Neural cell (in vitro differentiated cells): Measurements from ENCODE around the gene CPNE5. TPM values are rescaled to one million over a fixed set of nuclear protein-coding genes. Genes with fewer than 3 reads are reported as not detected.

Experiments
- H2AFZ ChIP-seq: fragments of 200-600, 300-800 bp; sonication (generic), shearing (Covaris generic); 2 replicates; pipeline ENCODE4 v1.6.0; 2014; ENCODE audit warnings: low read depth, mild to moderate bottlenecking, antibody characterized with exemption, low read length, moderate library complexity
- H3F3A ChIP-seq: fragments of 200-600 bp; shearing (Covaris generic); 2 replicates; pipeline ENCODE4 v1.6.1; 2016; ENCODE audit warnings: mild to moderate bottlenecking, moderate library complexity, mixed read lengths, antibody characterized with exemption, low read length; ENCODE audit not compliant: insufficient read depth, poor library complexity, severe bottlenecking
- H3K27ac ChIP-seq: fragments of 200-600, 300-800 bp; sonication (generic), shearing (Covaris generic); 2 replicates; pipeline ENCODE4 v1.5.1; 2014; ENCODE audit warnings: mild to moderate bottlenecking, low read length, moderate library complexity
- H3K27me3 ChIP-seq: fragments of 300-800, 200-600 bp; sonication (generic), shearing (Covaris generic); 2 replicates; pipeline ENCODE4 v1.6.0; 2014; ENCODE audit warnings: mild to moderate bottlenecking, low read depth, low read length, moderate library complexity; ENCODE audit not compliant: insufficient read depth
- H3K36me3 ChIP-seq: fragments of 300-800, 200-600 bp; sonication (generic), shearing (Covaris generic); 2 replicates; pipeline ENCODE4 v1.5.1; 2014; ENCODE audit warnings: mild to moderate bottlenecking, antibody characterized with exemption, low read length, moderate library complexity; ENCODE audit not compliant: insufficient read depth
- H3K4me2 ChIP-seq: fragments of 300-800, 200-600 bp; sonication (generic), shearing (Covaris generic); 2 replicates; pipeline ENCODE4 v1.6.0; 2014; ENCODE audit warnings: mild to moderate bottlenecking, low read length
- H3K4me3 ChIP-seq: fragments of 300-800, 200-600 bp; sonication (generic), shearing (Covaris generic); 2 replicates; pipeline ENCODE4 v1.5.1; 2014; ENCODE audit warnings: mild to moderate bottlenecking, low read length, moderate library complexity
- H3K79me2 ChIP-seq: fragments of 200-600 bp; shearing (Covaris generic); replicated peaks from 2 replicates; pipeline ENCODE4 v1.6.0; 2014; ENCODE audit warnings: mild to moderate bottlenecking, low read length, moderate library complexity; ENCODE audit not compliant: insufficient read depth
- H3K9ac ChIP-seq: fragments of 300-800, 200-600 bp; sonication (generic), shearing (Covaris generic); 2 replicates; pipeline ENCODE4 v1.6.1; 2016; ENCODE audit warnings: mild to moderate bottlenecking, low read length, mixed read lengths
- H3K9me2 ChIP-seq: fragments of 200-600 bp; shearing (Covaris generic); 2 replicates; pipeline ENCODE4 v1.6.1; 2016; ENCODE audit warnings: mild to moderate bottlenecking, low read length, mixed read lengths; ENCODE audit not compliant: insufficient read depth
- H3K9me3 ChIP-seq: fragments of 200-600, 300-800 bp; sonication (generic), shearing (Covaris generic); 2 replicates; pipeline ENCODE4 v1.6.1; 2016; ENCODE audit warnings: mild to moderate bottlenecking, mixed run types, low read length, moderate library complexity, mixed read lengths
- H4K20me1 ChIP-seq: fragments of 200-600 bp; shearing (Covaris generic); 2 replicates; pipeline ENCODE4 v1.6.1; 2016; ENCODE audit warnings: mild to moderate bottlenecking, mixed run types; ENCODE audit not compliant: insufficient read depth
- CTCF ChIP-seq: fragments of 450-650 bp; IDR thresholded peaks from 2 replicates; pipeline ENCODE4 v1.5.1; 2014; ENCODE audit warnings: antibody characterized with exemption, mild to moderate bottlenecking, moderate library complexity; ENCODE audit not compliant: poor library complexity, severe bottlenecking
- EP300 ChIP-seq: fragments of 450-650 bp; conservative IDR thresholded peaks from 2 replicates; pipeline ENCODE4 v1.6.1; 2014; ENCODE audit warnings: antibody characterized with exemption, mild to moderate bottlenecking, moderate library complexity; ENCODE audit not compliant: poor library complexity, severe bottlenecking
- EZH2 ChIP-seq: fragments of 200-600, 300-800 bp; shearing (Covaris generic), sonication (generic); IDR thresholded peaks from 2 replicates; pipeline ENCODE4 v1.6.1; 2014; ENCODE audit warnings: antibody characterized with exemption, low read length, borderline replicate concordance, mild to moderate bottlenecking; ENCODE audit not compliant: insufficient read depth, poor library complexity, severe bottlenecking
- MXI1 ChIP-seq: fragments of 450-650 bp; conservative IDR thresholded peaks from 2 replicates; pipeline ENCODE4 v1.6.1; 2014; ENCODE audit warnings: antibody characterized with exemption, mild to moderate bottlenecking; ENCODE audit not compliant: poor library complexity, severe bottlenecking
- POLR2AphosphoS5 ChIP-seq: IDR thresholded peaks from 2 replicates; pipeline ENCODE4 v1.6.1; 2012
- RAD21 ChIP-seq: fragments of 450-650 bp; conservative IDR thresholded peaks from 2 replicates; pipeline ENCODE4 v1.6.1; 2014; ENCODE audit warnings: antibody characterized with exemption, mild to moderate bottlenecking, moderate library complexity
- REST ChIP-seq: IDR thresholded peaks from 2 replicates; pipeline ENCODE4 v1.6.1; 2012; ENCODE audit warnings: borderline replicate concordance
- SMC3 ChIP-seq: fragments of 450-650 bp; conservative IDR thresholded peaks from 2 replicates; pipeline ENCODE4 v1.6.1; 2014; ENCODE audit warnings: antibody characterized with exemption, mild to moderate bottlenecking, moderate library complexity; ENCODE audit not compliant: poor library complexity
- TAF1 ChIP-seq: IDR thresholded peaks from 2 replicates; pipeline ENCODE4 v1.6.1; 2012; ENCODE audit warnings: low read depth
- polyA plus RNA-seq: library from polyadenylated mRNA; depleted of rRNA; stranded (reverse); fragments of >200 nt; gene quantifications from 2 replicates; pipeline ENCODE4 v1.2.3, GENCODE V29; 2014

Gene CPNE5
- polyA plus RNA-seq, 1 donor from 2014 or later, result 8.7 TPM

- Histone ChIP-seq H3K4me3 (peak overlapping the region; percentile 36), H3K27ac (peak overlapping the region; percentile 61), H3K4me2 (peak overlapping the region; percentile 44), H4K20me1 (no peaks in the 10 kb centered on the region), H3K9me3 (no peaks in the 10 kb centered on the region), H3K9me2 (no peaks in the 10 kb centered on the region), H3K9ac (peak overlapping the region; percentile 51), H3K79me2 (no peaks in the 10 kb centered on the region), H3F3A (no peaks in the 10 kb centered on the region), H2AFZ (peak overlapping the region; percentile 10), H3K36me3 (no peaks in the 10 kb centered on the region), H3K27me3 (no peaks in the 10 kb centered on the region)
- TF ChIP-seq POLR2AphosphoS5, result no peak
- TF ChIP-seq SMC3, result peak; percentile 92
- peak; percentile 33 for TF ChIP-seq EP300
- TF ChIP-seq CTCF, result peak; percentile 90
- no peak for TF ChIP-seq MXI1
- peak; percentile 90 for TF ChIP-seq RAD21
- no peak for TF ChIP-seq EZH2
- peak; percentile 35 for TF ChIP-seq REST
- no peak for TF ChIP-seq TAF1
Measured at GRCh38 chr6:36765594-36766398, 73.4 kb downstream of the CPNE5 start.

- Histone ChIP-seq H3K9ac (peak overlapping the region; percentile 51), H3K36me3 (no peaks in the 10 kb centered on the region), H3F3A (no peaks in the 10 kb centered on the region), H2AFZ (no peak overlapping the region), H3K9me2 (no peaks in the 10 kb centered on the region), H3K4me3 (peak overlapping the region; percentile 36), H3K9me3 (no peaks in the 10 kb centered on the region), H3K4me2 (no peak overlapping the region), H3K27me3 (no peaks in the 10 kb centered on the region), H3K79me2 (no peaks in the 10 kb centered on the region), H4K20me1 (no peaks in the 10 kb centered on the region), H3K27ac (peak overlapping the region; percentile 61)
- TF ChIP-seq TAF1 (no peak), EP300 (no peak), SMC3 (no peak), MXI1 (no peak), CTCF (no peak), POLR2AphosphoS5 (no peak), REST (no peak), EZH2 (no peak), RAD21 (no peak)
Measured at GRCh38 chr6:36765190-36765589, 74.1 kb downstream of the CPNE5 start.
